ENCODE results near the gene PRDM12. TPM values are rescaled to one million over a fixed set of nuclear protein-coding genes. Genes with fewer than 3 reads are reported as not detected.
A peak's percentile ranks its signal among the peaks of the same experiment; 100 is the strongest.

PRDM12 gene
- total RNA-seq: not detected

- H3K9me3 ChIP-seq: no peaks in the 10 kb centered on the region
- no peak for TF ChIP-seq CTCF (IDR thresholded peaks at IDR 0.05)
- H3K4me1 ChIP-seq (ENCODE audit: control insufficient read depth in 1 of 2, low read depth in 2 of 2): peaks cover 42 to 72% of the 10 kb centered on the region in 2 donors
- no peaks in the 10 kb centered on the region for H3K36me3 ChIP-seq
- no peak for DNase-seq (ENCODE audit: low spot score)
- H3K4me3 ChIP-seq: peak within 1 kb of the TSS; percentile 43
- peaks cover 20% of the 10 kb centered on the region for H3K27me3 ChIP-seq (replicated peaks; ENCODE audit: insufficient read depth)
- peak within 1 kb of the TSS in 1 of 2 donors; percentile 38 for H3K27ac ChIP-seq
- no peak for ATAC-seq (ENCODE audit: insufficient number of reproducible peaks, low FRiP score, low read depth)
These were observed at the start of gene PRDM12 for GRCh38 chr9:130664251-130665028. TSS of gene PRDM12 (plus strand) at chr9:130664594. CDS start at chr9:130664654, 60 bp downstream.

- DNase-seq (ENCODE audit: low spot score): no peak
- no peak for TF ChIP-seq CTCF (IDR thresholded peaks at IDR 0.05)
- H3K9me3 ChIP-seq: no peaks in the 10 kb centered on the region
- peaks cover 0 to 1% of the 10 kb centered on the region in 2 donors for H3K4me1 ChIP-seq (ENCODE audit: control insufficient read depth in 1 of 2, low read depth in 2 of 2)
- peaks cover 82% of the 10 kb centered on the region for H3K36me3 ChIP-seq
- H3K27me3 ChIP-seq (replicated peaks; ENCODE audit: insufficient read depth): no peaks in the 10 kb centered on the region
- H3K27ac ChIP-seq: no peak overlapping the region
- no peak overlapping the region for H3K4me3 ChIP-seq
- ATAC-seq (ENCODE audit: insufficient number of reproducible peaks, low FRiP score, low read depth): no peak
These were observed 47.9 kb upstream of the PRDM12 start for GRCh38 chr9:130616451-130616850.

- peaks cover 81% of the 10 kb centered on the region for H3K36me3 ChIP-seq
- DNase-seq (ENCODE audit: low spot score): no peak
These were observed 40.9 kb upstream of the PRDM12 start for GRCh38 chr9:130623466-130623865.

GRCh38 chr9:130624154-130624553 lies 40.2 kb upstream of the PRDM12 start:
- H3K9me3 ChIP-seq: no peaks in the 10 kb centered on the region
- H3K27me3 ChIP-seq (replicated peaks; ENCODE audit: insufficient read depth): no peaks in the 10 kb centered on the region
- TF ChIP-seq CTCF (IDR thresholded peaks at IDR 0.05): no peak
- no peak for DNase-seq (ENCODE audit: low spot score)
- H3K4me1 ChIP-seq (ENCODE audit: control insufficient read depth in 1 of 2, low read depth in 2 of 2): no peaks in the 10 kb centered on the region
- no peak overlapping the region for H3K27ac ChIP-seq
- peaks cover 80% of the 10 kb centered on the region for H3K36me3 ChIP-seq
- no peak for ATAC-seq (ENCODE audit: insufficient number of reproducible peaks, low FRiP score, low read depth)
- no peak overlapping the region for H3K4me3 ChIP-seq

More at GRCh38 chr9:130623466-130623865, 40.9 kb upstream of the PRDM12 start:
- Histone ChIP-seq H3K27ac (no peak overlapping the region), H3K4me1 (ENCODE audit: control insufficient read depth in 1 of 2, low read depth in 2 of 2) (no peaks in the 10 kb centered on the region), H3K9me3 (no peaks in the 10 kb centered on the region), H3K27me3 (replicated peaks; ENCODE audit: insufficient read depth) (no peaks in the 10 kb centered on the region), H3K4me3 (no peak overlapping the region)
- TF ChIP-seq CTCF (IDR thresholded peaks at IDR 0.05): no peak
- ATAC-seq (ENCODE audit: insufficient number of reproducible peaks, low FRiP score, low read depth): no peak

- Histone ChIP-seq H3K27ac (no peak overlapping the region), H3K36me3 (peaks cover 76% of the 10 kb centered on the region), H3K9me3 (no peaks in the 10 kb centered on the region), H3K27me3 (replicated peaks; ENCODE audit: insufficient read depth) (no peaks in the 10 kb centered on the region), H3K4me3 (no peak overlapping the region), H3K4me1 (ENCODE audit: control insufficient read depth in 1 of 2, low read depth in 2 of 2) (no peaks in the 10 kb centered on the region)
- TF ChIP-seq CTCF (IDR thresholded peaks at IDR 0.05): no peak
- no peak for DNase-seq (ENCODE audit: low spot score)
- no peak for ATAC-seq (ENCODE audit: insufficient number of reproducible peaks, low FRiP score, low read depth)
These were observed 38.0 kb upstream of the PRDM12 start for GRCh38 chr9:130626249-130626996.

All from thoracic aorta (tissue), 2 donors.